Peyer's patch (tissue), 4 donors: ENCODE measurements around the gene TREM2.

ENCODE experiments used
- CTCF ChIP-seq, 6 experiments: fragments of 450-650 bp in 4 of 6; fragments of 200-600 bp in 2 of 6; sonication (generic) in 1 of 6; IDR thresholded peaks; one replicate each; pipeline ENCODE4 v1.5.1; 2017 to 2019; ENCODE audit warnings: antibody characterized with exemption in 6 of 6, mild to moderate bottlenecking in 3 of 6, moderate library complexity in 1 of 6
- POLR2A ChIP-seq, 2 donors: fragments of 450-650 bp; IDR thresholded peaks; one replicate each; pipeline ENCODE4 v1.5.1; 2017; ENCODE audit warnings: antibody characterized with exemption in 2 of 2, mild to moderate bottlenecking in 2 of 2, moderate library complexity in 2 of 2

- TF ChIP-seq CTCF (IDR thresholded peaks at IDR 0.05) = no peak
- no peak for TF ChIP-seq POLR2A (IDR thresholded peaks at IDR 0.05)
These were observed 21.8 kb upstream of the TREM2 start for GRCh38 chr6:41184761-41185160.
